ENCODE measurements around the gene CAMK2D. TPM values are rescaled to one million over a fixed set of nuclear protein-coding genes. Genes with fewer than 3 reads are reported as not detected.

Gene CAMK2D
- total RNA-seq, 1 donor: 207 TPM

DNA sequence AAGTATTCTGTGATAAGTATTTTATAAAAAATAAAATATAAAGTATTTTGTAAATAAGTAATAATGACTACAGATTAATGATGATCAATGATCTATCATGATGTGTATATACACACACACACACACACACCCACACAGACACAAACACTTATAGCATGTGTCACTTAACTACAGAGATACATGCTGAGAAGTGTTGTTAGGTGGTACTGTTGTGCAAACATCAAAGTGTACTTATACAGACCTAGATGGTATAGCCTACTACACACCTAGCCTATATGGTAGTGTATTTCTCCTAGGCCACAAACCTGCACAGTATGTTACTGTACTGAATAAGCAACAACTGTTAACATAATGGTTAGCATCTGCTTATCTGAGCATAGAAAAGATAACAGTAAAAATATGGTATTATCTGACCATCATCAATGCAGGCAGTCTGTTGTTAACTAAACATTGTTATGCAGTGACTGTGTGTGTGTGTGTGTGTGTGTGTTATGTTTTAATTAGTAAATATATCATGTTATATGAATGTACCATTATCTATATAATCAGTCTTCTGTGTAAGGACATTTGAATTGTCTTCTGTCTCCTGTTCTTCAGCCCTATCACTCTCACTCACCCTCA is 138.2 kb downstream of the CAMK2D start:
- H3K27me3 ChIP-seq (ENCODE audit: insufficient read depth, low read length): no peaks in the 10 kb centered on the region
- no peak overlapping the region for H3K4me3 ChIP-seq (ENCODE audit: insufficient read depth, low read length)
- peaks cover 9% of the 10 kb centered on the region for H3K4me1 ChIP-seq (ENCODE audit: insufficient read depth, low read length)
- DNase-seq (ENCODE audit: insufficient read length, low spot score, missing footprints): no peak
- peaks cover 9% of the 10 kb centered on the region for H3K36me3 ChIP-seq (ENCODE audit: insufficient read depth, low read length)
- peaks cover 83% of the 10 kb centered on the region for H3K79me2 ChIP-seq (ENCODE audit: insufficient read depth, low read length)
- H3K4me2 ChIP-seq (ENCODE audit: insufficient read depth, low read length): no peak overlapping the region
- peaks cover 38% of the 10 kb centered on the region for H4K20me1 ChIP-seq (ENCODE audit: insufficient read depth, low read length)
- peak overlapping the region; percentile 25 for H3K27ac ChIP-seq (ENCODE audit: low read depth, low read length)
- H2AFZ ChIP-seq (ENCODE audit: low read length): no peak overlapping the region
- no peak for TF ChIP-seq CTCF (IDR thresholded peaks at IDR 0.05; ENCODE audit: extremely low read depth, low read depth, low read length)
- no peaks in the 10 kb centered on the region for H3K9me3 ChIP-seq (ENCODE audit: low read depth, low read length)

GRCh38 chr4:113621633-113622032 is 139.9 kb downstream of the CAMK2D start:
- no peak overlapping the region for H3K4me3 ChIP-seq (ENCODE audit: insufficient read depth, low read length)
- H3K27me3 ChIP-seq (ENCODE audit: insufficient read depth, low read length): no peaks in the 10 kb centered on the region
- no peak for TF ChIP-seq CTCF (IDR thresholded peaks at IDR 0.05; ENCODE audit: extremely low read depth, low read depth, low read length)
- no peaks in the 10 kb centered on the region for H3K9me3 ChIP-seq (ENCODE audit: low read depth, low read length)
- H3K79me2 ChIP-seq (ENCODE audit: insufficient read depth, low read length): peaks cover 77% of the 10 kb centered on the region
- H3K27ac ChIP-seq (ENCODE audit: low read depth, low read length): no peak overlapping the region
- no peak for DNase-seq (ENCODE audit: insufficient read length, low spot score, missing footprints)
- no peak overlapping the region for H3K4me2 ChIP-seq (ENCODE audit: insufficient read depth, low read length)
- H4K20me1 ChIP-seq (ENCODE audit: insufficient read depth, low read length): peaks cover 26% of the 10 kb centered on the region
- H3K36me3 ChIP-seq (ENCODE audit: insufficient read depth, low read length): peaks cover 9% of the 10 kb centered on the region
- peaks cover 9% of the 10 kb centered on the region for H3K4me1 ChIP-seq (ENCODE audit: insufficient read depth, low read length)
- no peak overlapping the region for H2AFZ ChIP-seq (ENCODE audit: low read length)

DNA sequence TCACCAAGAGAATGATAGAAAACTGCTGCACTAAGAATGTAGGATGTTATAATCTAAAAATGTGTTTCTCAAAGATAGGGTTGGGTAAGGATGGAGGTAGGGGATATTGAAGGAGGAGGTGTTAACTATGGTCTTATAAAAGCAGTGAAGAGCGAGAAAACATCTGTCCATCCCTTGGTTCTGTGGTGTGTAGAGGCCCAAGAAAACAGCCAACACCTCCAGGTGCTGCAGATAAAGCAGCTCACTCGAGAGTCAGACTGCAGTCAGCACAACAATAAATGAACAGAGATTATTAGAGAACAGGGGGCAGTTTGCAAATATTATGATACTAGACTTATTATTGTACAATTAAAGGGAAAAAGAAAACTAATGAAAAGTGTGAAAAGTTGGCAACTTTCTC is 141.5 kb downstream of the CAMK2D start:
- H3K4me2 ChIP-seq (ENCODE audit: insufficient read depth, low read length): no peak overlapping the region
- DNase-seq (ENCODE audit: insufficient read length, low spot score, missing footprints): no peak
- peaks cover 9% of the 10 kb centered on the region for H3K36me3 ChIP-seq (ENCODE audit: insufficient read depth, low read length)
- peaks cover 26% of the 10 kb centered on the region for H4K20me1 ChIP-seq (ENCODE audit: insufficient read depth, low read length)
- no peak overlapping the region for H2AFZ ChIP-seq (ENCODE audit: low read length)
- H3K27ac ChIP-seq (ENCODE audit: low read depth, low read length): no peak overlapping the region
- H3K9me3 ChIP-seq (ENCODE audit: low read depth, low read length): no peaks in the 10 kb centered on the region
- H3K79me2 ChIP-seq (ENCODE audit: insufficient read depth, low read length): peaks cover 71% of the 10 kb centered on the region
- TF ChIP-seq CTCF (IDR thresholded peaks at IDR 0.05; ENCODE audit: extremely low read depth, low read depth, low read length): no peak
- H3K4me3 ChIP-seq (ENCODE audit: insufficient read depth, low read length): no peak overlapping the region
- no peaks in the 10 kb centered on the region for H3K27me3 ChIP-seq (ENCODE audit: insufficient read depth, low read length)
- peaks cover 9% of the 10 kb centered on the region for H3K4me1 ChIP-seq (ENCODE audit: insufficient read depth, low read length)

GRCh38 chr4:113619526-113619925 is 142.0 kb downstream of the CAMK2D start:
- Histone ChIP-seq H3K79me2 (ENCODE audit: insufficient read depth, low read length) (peaks cover 71% of the 10 kb centered on the region), H2AFZ (ENCODE audit: low read length) (no peak overlapping the region), H3K36me3 (ENCODE audit: insufficient read depth, low read length) (peaks cover 6% of the 10 kb centered on the region), H3K4me2 (ENCODE audit: insufficient read depth, low read length) (no peak overlapping the region), H4K20me1 (ENCODE audit: insufficient read depth, low read length) (peaks cover 26% of the 10 kb centered on the region), H3K27ac (ENCODE audit: low read depth, low read length) (no peak overlapping the region), H3K9me3 (ENCODE audit: low read depth, low read length) (no peaks in the 10 kb centered on the region), H3K4me1 (ENCODE audit: insufficient read depth, low read length) (peaks cover 9% of the 10 kb centered on the region), H3K27me3 (ENCODE audit: insufficient read depth, low read length) (no peaks in the 10 kb centered on the region), H3K4me3 (ENCODE audit: insufficient read depth, low read length) (no peak overlapping the region)
- no peak for TF ChIP-seq CTCF (IDR thresholded peaks at IDR 0.05; ENCODE audit: extremely low read depth, low read depth, low read length)
- DNase-seq (ENCODE audit: insufficient read length, low spot score, missing footprints): no peak

All from osteoblast (primary cell).